Skeletal muscle cell (primary cell): ENCODE measurements around the gene DYDC1.
"Not testable (repeated sequence)": the region's sequence is repeated elsewhere in the genome, so short reads cannot be mapped to it uniquely, and the experiment has no call there.

Experiments used
- DNase-seq: peaks from one replicate; pipeline ENCODE4 v3.0.0-alpha.2; 2010; ENCODE audit warnings: low read depth
- H3K4me3 ChIP-seq: 2 replicates; pipeline ENCODE4 v1.5.1; 2011; ENCODE audit warnings: low read depth, mild to moderate bottlenecking, control low read depth, low read length, moderate library complexity

The DYDC1 gene

DNA sequence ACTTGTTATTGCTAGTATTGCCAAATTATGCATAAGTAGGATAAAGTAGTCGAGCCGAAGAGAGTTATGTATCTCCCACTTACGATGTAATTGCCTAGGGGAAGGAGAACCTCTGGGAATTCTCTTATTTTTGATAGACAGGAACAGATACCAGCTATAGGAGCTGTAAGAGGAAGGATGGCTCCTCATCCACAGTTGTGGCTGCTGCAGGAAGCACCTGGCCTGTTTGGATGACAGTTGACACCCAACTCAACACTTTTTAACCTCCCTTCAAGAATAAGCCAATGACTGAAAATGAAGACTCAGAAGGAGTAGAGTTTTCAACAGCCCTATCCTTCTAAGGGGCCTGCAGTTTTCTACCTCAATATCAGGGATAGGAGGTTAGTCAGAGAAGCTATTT is 6.3 kb downstream of the DYDC1 start:
- no peak overlapping the region for H3K4me3 ChIP-seq
- DNase-seq, result no peak

DNA sequence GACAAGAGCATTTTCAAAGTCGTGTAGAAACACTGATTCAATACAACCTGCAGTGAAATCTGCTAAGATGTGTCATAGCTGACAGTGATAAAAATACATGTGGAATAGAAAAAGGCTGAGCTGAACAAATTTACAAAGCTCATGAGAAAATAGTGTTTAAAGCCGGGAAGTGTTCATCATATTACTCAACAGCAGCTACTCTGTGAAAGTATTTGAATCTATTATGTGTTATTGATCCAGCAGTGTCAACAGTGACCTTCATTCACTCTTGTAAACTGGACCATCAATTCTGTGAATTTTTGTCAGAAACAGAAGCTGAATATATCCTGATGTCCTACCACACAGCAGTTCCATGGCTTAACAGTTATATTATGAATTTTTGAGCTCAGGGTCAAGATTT is 11.6 kb downstream of the DYDC1 start:
- no peak overlapping the region for H3K4me3 ChIP-seq
- DNase-seq, result no peak

DNA sequence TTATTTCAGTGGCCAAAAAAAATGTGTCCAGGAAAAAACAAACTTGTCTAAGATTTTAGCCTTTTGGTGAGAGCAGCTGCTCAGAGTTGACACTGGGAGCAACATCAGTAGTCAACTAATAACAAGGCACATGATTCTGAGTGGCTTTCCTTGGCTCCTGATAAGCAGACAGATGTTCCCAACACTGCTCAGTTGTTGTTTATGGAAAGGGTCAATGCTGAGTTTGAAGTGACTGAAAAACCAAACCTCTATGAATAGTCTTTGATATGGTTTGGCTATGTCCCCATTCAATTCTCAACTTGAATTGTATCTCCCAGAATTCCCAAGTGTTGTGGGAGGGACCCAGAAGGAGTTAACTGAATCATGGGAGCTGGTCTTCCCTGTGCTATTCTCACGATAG is 12.3 kb downstream of the DYDC1 start:
- no peak overlapping the region for H3K4me3 ChIP-seq
- no peak for DNase-seq

DNA sequence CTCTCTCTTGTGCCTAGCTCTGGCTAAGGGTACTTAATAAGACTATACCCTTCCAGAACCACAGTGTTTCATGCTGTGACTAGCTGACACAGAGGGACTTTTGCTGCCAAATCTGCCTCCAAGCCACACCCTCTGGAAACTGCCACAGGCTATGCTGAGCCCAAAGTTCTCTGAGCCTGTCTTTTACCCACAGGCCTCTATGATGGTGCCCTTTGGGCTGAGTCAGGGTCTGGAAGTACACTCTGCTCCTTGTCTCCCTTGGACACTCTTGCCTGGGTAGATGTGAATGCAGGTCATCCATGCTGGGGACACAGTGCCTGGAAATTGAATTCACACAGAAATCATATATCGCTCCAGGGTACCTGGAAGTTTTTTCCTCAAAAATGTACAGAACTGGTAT is 22.6 kb downstream of the DYDC1 start:
- no peak for DNase-seq
- H3K4me3 ChIP-seq, result no peak overlapping the region

DNA sequence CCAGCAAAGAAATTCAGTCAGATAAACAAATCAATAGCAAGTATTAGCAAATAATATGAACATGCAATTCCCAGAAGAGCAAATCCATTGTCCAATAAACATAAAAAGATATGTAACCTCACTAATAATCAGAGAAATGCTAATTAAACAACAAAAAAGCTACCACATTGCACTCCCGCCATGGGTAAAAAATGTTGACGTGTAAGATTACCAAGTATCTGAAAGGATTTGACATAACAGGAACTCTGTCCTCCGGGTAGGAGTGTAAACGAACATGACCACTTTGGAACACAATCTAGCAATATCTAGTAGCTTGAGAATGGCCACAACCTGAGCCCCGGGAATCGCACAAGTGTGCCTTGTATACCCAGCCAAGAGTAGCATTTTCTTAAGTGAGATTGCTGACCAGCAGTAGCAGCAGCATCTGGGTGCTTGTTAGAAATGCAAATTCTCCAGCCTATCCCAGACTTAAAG is 31.6 kb downstream of the DYDC1 start:
- no peak for DNase-seq
- H3K4me3 ChIP-seq, result no peak overlapping the region

DNA sequence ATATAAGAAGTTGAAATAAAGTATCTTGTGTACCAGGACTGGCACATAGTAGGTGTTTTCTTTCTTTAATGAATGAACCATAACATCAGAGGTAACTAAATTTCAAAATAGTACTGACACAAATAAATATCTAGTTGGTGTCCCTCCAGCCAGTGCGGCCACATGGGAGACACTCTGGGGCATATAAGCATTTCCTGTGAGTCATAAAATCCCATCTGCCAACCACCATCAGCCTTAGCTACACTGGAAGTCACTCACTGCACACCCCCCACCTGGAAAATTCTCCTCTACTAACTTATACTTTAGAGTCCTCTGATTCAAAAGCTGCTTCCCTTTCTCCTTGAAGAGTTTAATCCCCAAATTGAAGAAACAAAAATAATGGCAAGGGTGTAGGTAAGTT is 32.5 kb downstream of the DYDC1 start:
- DNase-seq, result peak; percentile 10
- H3K4me3 ChIP-seq, result no peak overlapping the region

DNA sequence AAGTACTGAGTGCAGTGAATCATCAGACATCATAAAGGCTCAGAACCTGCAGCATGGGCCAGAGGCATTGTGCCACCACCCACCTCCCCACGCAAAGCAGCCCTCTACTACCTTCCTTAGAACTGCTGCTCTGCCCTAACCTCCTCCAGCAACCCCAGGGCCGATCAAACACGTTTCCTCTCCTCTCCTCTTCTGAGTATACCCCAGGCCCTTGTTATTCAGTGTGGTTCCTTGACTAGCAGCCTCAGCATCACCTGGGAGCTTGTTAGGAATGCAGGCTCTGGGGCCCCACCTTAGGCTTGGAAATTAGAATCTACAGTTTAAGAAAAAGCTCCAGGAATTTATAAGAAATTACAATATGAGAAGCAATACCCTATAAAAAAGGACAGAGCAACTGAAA is 33.2 kb downstream of the DYDC1 start:
- no peak for DNase-seq

DNA sequence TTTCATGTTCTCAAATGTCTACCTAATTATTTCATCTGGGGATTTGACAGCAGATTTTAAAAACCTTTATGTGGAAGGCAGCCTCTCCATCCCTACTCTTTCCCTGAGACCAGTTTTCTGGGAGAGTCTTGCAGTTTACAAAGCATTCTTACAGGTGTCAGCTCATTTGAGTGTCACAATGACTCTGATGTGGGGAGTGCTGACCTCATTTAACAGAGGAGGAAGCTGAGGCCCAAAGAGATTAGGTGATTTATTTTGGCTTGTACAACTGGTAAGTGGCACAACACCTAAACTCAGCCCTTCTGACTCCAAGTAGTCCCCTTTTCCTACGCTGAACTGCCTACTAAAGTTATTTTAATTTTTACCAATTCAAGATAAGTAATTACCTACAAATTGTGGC is 33.8 kb downstream of the DYDC1 start:
- DNase-seq, result no peak
- no peak overlapping the region for H3K4me3 ChIP-seq

More for the DNA sequence above, 33.2 kb downstream of the DYDC1 start:
- no peak overlapping the region for H3K4me3 ChIP-seq

DNA sequence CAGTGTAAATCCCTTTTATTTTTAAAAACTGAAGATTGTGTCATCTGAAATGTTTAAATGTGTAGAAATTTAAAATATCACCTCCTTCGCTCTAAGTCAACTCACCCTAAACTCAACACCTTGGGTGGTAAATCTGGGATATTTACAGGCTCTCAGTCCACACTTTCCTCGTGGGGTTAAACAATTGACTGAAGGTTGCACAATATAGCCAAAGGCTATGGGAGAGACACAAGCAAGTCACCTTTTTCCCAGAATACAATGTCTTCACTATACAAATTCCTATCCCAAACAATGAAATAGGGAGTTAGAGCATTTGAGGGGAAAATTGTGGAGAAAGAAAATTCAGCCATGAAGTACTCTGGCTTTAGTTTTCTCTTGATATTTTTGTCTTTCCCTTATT is 34.4 kb downstream of the DYDC1 start:
- H3K4me3 ChIP-seq, result no peak overlapping the region
- DNase-seq, result no peak

DNA sequence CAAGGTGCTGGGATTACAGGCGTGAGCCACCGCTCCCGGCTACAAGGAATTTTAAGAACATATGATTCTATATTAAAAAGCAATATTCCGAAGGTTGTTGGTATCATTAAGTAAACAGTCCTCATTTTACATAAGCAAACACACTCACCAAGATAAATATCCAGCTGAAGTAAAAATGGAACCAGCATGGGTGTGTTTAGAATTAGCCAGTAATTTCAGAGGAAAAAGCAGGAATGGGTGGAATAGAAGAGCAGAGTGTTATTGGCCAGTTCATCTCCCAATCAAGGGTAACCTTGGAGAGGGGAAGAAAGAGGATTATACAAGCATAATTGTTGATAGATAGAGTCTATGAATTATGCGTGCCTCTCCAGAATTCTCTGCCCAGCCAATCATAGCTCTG is 35.4 kb downstream of the DYDC1 start:
- no peak for DNase-seq
- no peak overlapping the region for H3K4me3 ChIP-seq

DNA sequence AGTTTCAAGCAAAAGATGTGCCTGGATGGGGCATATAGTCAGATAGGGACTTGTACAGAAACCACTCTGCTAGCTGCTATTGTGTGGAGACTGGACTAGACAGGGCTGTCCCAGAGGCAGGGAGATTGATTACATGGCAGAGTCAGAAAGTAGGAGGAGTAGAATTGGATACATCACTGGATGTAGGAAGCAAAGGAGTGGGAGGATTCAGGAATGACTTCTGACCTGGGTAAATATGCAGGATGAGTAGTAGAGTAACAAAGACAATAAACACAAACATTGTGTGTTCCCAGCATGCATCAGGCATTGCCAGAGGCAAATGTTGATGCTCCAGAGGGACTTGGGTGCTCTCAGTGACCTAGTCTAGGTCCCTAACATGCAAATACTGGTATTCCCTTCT is 36.2 kb downstream of the DYDC1 start:
- no peak for DNase-seq
- no peak overlapping the region for H3K4me3 ChIP-seq

DNA sequence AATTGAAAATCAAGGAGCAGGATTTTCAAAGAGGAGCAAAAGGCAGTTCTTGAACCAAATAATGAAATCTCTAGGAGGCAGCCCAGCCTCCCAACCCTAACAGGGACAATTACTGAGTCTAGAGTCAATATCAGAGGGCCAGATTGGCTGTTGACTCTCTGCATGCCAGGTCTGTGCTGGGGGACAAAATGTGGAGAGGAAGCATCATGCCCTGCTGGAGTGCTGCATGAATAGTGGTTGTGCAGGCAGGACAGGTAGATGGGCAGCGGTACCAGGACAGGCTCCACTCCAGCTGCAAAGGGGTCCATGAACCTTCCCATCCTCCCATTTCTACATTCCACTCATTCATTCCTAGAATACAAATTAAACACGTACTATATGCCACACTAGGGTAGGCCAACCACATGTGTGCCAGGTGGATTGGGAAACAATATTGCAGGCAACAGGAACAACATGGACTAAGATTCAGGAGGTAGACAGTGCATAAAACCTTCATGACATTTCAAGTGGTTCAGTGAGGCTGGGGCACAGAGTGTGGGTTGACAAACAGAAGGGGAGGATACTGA is 36.7 kb downstream of the DYDC1 start:
- DNase-seq, result no peak
- no peak overlapping the region for H3K4me3 ChIP-seq

DNA sequence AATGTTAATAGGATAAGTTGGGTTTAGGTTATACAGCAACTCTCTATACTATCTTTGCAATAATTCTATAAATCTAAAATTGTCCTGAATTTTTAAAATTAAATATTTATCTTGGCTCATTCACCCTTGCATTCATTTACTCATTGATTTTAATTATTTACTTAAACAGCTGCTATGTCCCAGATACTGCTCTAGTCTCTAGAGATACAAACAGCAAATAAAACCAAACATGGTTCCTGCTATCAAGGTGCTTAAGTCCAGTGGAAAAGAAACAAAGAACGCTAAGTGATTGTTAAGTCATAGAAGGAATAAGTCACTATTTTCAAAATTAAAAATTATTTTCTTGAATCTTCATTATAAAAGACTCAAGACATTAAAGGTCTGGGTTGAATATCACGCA is 37.2 kb downstream of the DYDC1 start:
- H3K4me3 ChIP-seq, result no peak overlapping the region
- no peak for DNase-seq

DNA sequence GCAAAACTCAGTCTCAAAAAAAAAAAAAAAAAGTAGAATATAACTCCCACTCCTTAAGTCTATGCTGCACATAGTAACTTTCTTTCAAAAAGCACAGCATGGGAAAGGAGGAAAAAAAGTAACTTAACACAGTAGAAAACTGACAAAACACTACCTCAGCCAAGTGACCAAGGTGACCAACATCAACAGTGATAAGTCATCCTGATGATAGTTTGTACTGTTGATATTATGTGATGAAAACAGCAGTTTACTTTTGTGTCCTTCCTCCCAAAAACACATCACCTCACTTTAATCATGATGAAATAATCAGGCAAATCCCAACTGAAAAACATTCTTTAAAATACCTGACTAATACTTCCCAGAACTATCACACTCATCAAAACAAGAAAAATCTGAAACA is 37.8 kb downstream of the DYDC1 start:
- no peak overlapping the region for H3K4me3 ChIP-seq
- DNase-seq, result no peak

DNA sequence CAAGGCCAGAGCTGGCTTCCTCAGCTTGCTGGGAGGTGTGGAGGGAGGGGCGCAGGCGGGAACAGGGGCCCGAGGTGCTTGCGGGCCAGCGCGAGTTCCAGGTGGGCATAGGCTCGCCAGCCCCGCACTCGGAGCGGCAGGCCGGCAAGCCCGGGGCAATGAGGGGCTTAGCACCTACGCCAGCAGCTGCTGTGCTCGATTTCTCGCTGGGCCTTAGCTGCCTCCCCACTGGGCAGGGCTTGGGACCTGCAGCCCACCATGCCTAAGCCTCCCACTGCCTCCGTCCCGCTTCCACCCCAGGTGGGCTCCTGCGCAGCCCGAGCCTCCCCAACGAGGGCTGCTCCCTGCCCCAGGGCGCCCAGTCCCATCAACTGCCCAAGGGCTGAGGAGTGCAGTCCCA is 41.2 kb downstream of the DYDC1 start:
- H3K4me3 ChIP-seq, result no peak overlapping the region
- DNase-seq, result no peak

DNA sequence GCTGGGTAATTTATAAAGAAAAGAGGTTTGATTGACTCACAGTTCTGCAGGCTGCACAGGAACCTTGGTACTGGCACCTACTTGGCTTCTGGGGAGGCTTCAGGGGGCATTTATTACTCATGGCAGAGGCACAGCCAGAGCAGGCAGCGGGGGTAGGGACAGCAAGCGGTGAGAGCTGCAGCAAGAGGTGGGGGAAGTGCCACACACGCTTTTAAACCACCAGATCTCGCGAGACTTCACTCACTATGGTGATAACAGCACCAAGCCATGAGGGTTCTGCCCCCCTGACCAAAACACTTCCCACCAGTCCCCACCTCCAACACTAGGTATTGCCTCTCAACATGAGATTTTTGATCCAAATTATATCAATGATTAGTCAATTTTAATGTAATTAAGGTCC is 43.0 kb downstream of the DYDC1 start:
- no peak for DNase-seq
- H3K4me3 ChIP-seq, result no peak overlapping the region

DNA sequence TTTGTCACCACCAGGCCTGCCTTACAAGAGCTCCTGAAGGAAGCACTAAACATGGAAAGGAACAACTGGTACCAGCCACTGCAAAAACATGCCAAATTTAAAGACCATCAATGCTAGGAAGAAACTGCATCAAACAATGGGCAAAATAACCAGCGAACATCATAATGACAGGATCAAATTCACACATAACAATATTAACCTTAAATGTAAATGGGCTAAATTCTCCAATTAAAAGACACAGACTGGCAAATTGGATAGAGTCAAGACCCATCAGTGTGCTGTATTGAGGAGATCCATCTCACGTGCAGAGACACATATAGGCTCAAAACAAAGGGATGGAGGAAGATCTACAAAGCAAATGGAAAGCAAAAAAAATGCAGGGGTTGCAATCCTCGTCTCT is 50.6 kb downstream of the DYDC1 start:
- H3K4me3 ChIP-seq, DNase-seq: not testable (repeated sequence)

DNA sequence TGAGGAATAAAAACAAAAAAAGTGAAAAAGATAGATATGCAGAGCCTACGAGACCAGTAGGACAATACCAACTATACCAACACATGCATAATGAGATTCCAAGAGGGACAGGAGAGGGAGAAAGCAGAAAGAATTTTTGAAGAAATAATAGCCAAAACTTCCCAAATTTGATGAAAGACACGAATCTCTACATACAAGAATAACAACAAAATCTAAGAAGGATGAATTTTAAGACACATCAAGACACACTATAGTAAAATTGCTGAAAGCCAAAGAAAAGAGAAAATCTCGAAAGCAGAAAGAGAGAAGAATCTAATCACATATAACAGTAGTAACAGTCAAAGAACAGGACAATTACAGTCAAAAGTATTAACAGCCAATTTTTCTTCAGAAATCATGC is 59.6 kb downstream of the DYDC1 start:
- no peak for DNase-seq

DNA sequence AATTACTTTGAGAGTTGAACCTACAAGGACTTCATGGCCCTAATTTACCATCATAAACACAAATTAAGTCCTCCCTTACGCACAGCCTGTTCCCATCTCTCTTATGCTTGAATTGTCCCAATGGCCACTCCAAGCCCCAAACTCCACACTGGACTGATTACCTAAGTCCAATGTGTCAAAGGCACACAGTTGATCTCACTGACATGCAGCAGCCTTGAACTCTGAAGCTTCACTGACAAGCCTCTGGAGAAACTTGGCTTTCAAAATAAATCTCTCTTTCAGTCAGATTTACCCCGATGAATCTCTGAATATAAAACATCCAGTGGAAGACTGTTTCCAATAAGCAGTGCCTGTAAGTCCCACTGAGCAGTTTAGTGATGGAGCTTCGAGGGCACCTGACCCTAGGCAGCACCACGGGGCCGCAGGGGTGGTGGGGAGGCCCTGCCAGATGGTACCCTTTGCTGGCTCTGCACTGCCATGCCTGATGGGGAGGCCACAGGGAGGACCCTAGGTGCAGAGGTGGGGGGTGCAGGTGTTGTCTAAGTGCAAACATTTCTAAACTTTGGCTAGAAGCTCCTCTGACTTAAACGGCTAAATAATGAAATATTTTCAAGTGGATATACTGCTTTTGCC is 63.8 kb downstream of the DYDC1 start:
- H3K4me3 ChIP-seq, result no peak overlapping the region
- no peak for DNase-seq

More for the DNA sequence above, 59.6 kb downstream of the DYDC1 start:
- no peak overlapping the region for H3K4me3 ChIP-seq

DNA sequence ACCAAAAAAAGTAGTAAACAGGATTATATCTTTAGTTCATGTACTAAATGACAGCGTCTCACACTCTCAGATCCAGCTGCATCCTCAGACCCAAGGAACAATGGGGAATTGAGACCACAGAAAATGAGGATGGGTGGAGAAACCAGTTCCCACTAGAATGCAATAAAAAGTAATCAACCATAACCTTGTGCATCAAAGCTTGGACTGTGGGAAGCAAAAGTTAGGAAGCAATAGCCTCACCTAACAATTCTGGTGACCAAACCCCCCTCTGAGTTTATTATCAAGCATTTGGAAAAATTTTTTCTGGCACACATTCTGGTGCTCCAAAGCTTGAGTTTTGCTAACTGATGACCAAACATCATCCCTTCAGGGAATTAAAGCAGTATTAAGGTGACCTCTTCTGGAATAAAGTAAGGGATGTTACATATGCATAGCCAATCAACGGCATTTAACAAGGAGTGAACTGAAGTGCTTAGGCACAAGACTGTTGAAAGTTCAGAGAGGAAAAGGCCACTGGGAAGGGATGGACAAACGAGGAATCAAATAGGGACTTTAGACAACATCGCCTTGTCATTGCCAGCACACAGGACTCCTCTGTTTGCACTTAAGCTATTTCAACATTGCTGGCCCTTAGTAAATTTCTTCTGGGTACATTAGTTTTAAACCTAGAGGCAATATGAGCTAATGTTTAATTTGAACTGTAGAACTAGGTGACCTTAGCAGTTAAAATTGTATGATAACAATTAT is 65.9 kb downstream of the DYDC1 start:
- DNase-seq, result no peak

More for the DNA sequence above, 65.9 kb downstream of the DYDC1 start:
- H3K4me3 ChIP-seq, result no peak overlapping the region
